HepG2 (cell line): Measurements from ENCODE around the gene YBX2. TPM values are rescaled to one million over a fixed set of nuclear protein-coding genes. Genes with fewer than 3 reads are reported as not detected.

Source experiments
- ATAC-seq: fragments of 200-7000 bp; cut with Tn5 transposase; 3 replicates; pipeline ENCODE4 v1.9.1; 2020; ENCODE audit warnings: mild to moderate bottlenecking, moderate library complexity
- BruUV-seq: library from RNA; stranded (reverse); fragments of 400-500 nt; replicated peaks from 2 replicates; lab custom pipeline; 2021; lab: Mats Ljungman, UMichigan
- CTCF ChIA-PET: fragments of 300-600 bp; formaldehyde crosslinking; extraction: SDS; loops from one replicate; lab custom pipeline; 2021; ENCODE audit warnings: low total read pairs, inconsistent platforms, low intra/inter-chr PET ratio; lab: Yijun Ruan, JAX
- POLR2A ChIA-PET: fragments of 350-600 bp; sonication (Branson Sonifier 250); formaldehyde crosslinking; loops from one replicate; lab custom pipeline; 2020; ENCODE audit warnings: antibody characterized with exemption, inconsistent platforms; lab: Yijun Ruan, JAX
- DNase-seq: peaks from one replicate; pipeline ENCODE4 v3.0.0-alpha.2; 2015; ENCODE audit warnings: low spot score
- FAIRE-seq: peaks from 3 replicates; lab custom pipeline; 2011; peaks lifted over from hg19 to GRCh38; lab: Jason Lieb, UNC
- H2AFZ ChIP-seq: one replicate; pipeline ENCODE4 v1.6.1; 2011; ENCODE audit warnings: low read length, inconsistent platforms
- H3K27ac ChIP-seq: fragments of 300-600 bp; 3 replicates; pipeline ENCODE4 v1.8.0; 2011; ENCODE audit warnings: mixed run types, mild to moderate bottlenecking, mixed read lengths, low read length, inconsistent platforms; ENCODE audit not compliant: insufficient read depth; ENCODE audit errors: extremely low read length
- H3K27me3 ChIP-seq, 2 experiments: fragments of 200-600 bp in 1 of 2; 2 replicates in 1 of 2; 3 replicates in 1 of 2; pipeline versions ENCODE4 v1.6.0 to v1.8.0; 2011; ENCODE audit warnings: low read length in 2 of 2, mild to moderate bottlenecking in 2 of 2, moderate library complexity in 2 of 2, inconsistent platforms in 1 of 2; ENCODE audit not compliant: insufficient read depth in 2 of 2, control insufficient read depth in 1 of 2
- H3K36me3 ChIP-seq, 2 experiments: fragments of 200-600 bp in 1 of 2; replicated peaks in 1 of 2; 2 replicates in 1 of 2; 3 replicates in 1 of 2; pipeline versions ENCODE4 v1.5.1 to v1.8.0; 2011; ENCODE audit warnings: low read length in 2 of 2, inconsistent platforms in 1 of 2; ENCODE audit not compliant: insufficient read depth in 2 of 2, control insufficient read depth in 1 of 2
- H3K4me1 ChIP-seq: 2 replicates; pipeline ENCODE4 v1.5.1; 2012; ENCODE audit warnings: low read length, inconsistent platforms; ENCODE audit not compliant: insufficient read depth
- H3K4me2 ChIP-seq: 2 replicates; pipeline ENCODE4 v1.6.0; 2011; ENCODE audit warnings: low read depth, low read length, inconsistent platforms
- H3K4me3 ChIP-seq, 3 experiments: fragments of 200-600 bp in 1 of 3; sonication (generic), shearing (Covaris generic) in 1 of 3; replicated peaks in 1 of 3; 2 replicates each; pipeline ENCODE4 v1.5.1; 2011 to 2016; ENCODE audit warnings: low read length in 3 of 3, inconsistent platforms in 2 of 3, low read depth in 2 of 3, mild to moderate bottlenecking in 2 of 3, control low read depth in 1 of 3, mixed read lengths in 1 of 3; ENCODE audit not compliant: insufficient read depth in 1 of 3
- H3K79me2 ChIP-seq: one replicate; pipeline ENCODE4 v1.6.1; 2011; ENCODE audit warnings: low read length, inconsistent platforms; ENCODE audit not compliant: insufficient read depth
- H3K9ac ChIP-seq: 2 replicates; pipeline ENCODE4 v1.6.0; 2011; ENCODE audit warnings: mild to moderate bottlenecking, low read depth, low read length, inconsistent platforms; ENCODE audit not compliant: insufficient read depth
- H3K9me3 ChIP-seq: 2 replicates; pipeline ENCODE4 v1.5.1; 2012; ENCODE audit warnings: mild to moderate bottlenecking, low read length
- H4K20me1 ChIP-seq: 2 replicates; pipeline ENCODE4 v1.6.0; 2011; ENCODE audit warnings: inconsistent platforms, mild to moderate bottlenecking, low read length, moderate library complexity; ENCODE audit not compliant: insufficient read depth
- AGO1 ChIP-seq: fragments of 200-400 bp; formaldehyde crosslinking; IDR thresholded peaks from 2 replicates; pipeline ENCODE4 v1.6.1; 2017; ENCODE audit warnings: mild to moderate bottlenecking, low read depth, low read length, moderate library complexity; ENCODE audit not compliant: poor library complexity, severe bottlenecking
- AGO2 ChIP-seq: fragments of 200-400 bp; formaldehyde crosslinking; optimal IDR thresholded peaks from 2 replicates; pipeline ENCODE3; 2017; ENCODE audit warnings: mild to moderate bottlenecking, low read depth, low read length, moderate library complexity
- BORCS8-MEF2B ChIP-seq: sonication (generic); formaldehyde crosslinking; IDR thresholded peaks from 2 replicates; pipeline ENCODE4 v1.8.0; 2022; ENCODE audit warnings: mild to moderate bottlenecking, missing genetic modification reagents
- POLR2G ChIP-seq: fragments of 200-400 bp; formaldehyde crosslinking; IDR thresholded peaks from 2 replicates; pipeline ENCODE4 v1.6.1; 2018; ENCODE audit warnings: mild to moderate bottlenecking, low read depth, low read length, moderate library complexity
- RBFOX2 ChIP-seq: fragments of 200-400 bp; formaldehyde crosslinking; IDR thresholded peaks from 2 replicates; pipeline ENCODE4 v1.6.1; 2017; ENCODE audit warnings: low read depth, mild to moderate bottlenecking, low read length
- RBM22 ChIP-seq: fragments of 200-400 bp; formaldehyde crosslinking; optimal IDR thresholded peaks from 2 replicates; pipeline ENCODE3; 2017; ENCODE audit warnings: mild to moderate bottlenecking, low read length, moderate library complexity
- RERE ChIP-seq: IDR thresholded peaks from 2 replicates; pipeline ENCODE4 v1.6.1; 2016; ENCODE audit warnings: low read depth, missing genetic modification reagents, missing compliant biosample characterization
- SOX6 ChIP-seq, 2 experiments: fragments of 450-650 bp in 1 of 2; sonication (generic) in 1 of 2; formaldehyde crosslinking in 1 of 2; IDR thresholded peaks; 2 replicates each; pipeline versions ENCODE4 v1.4.0 to v1.6.1; 2017 to 2020; ENCODE audit warnings: antibody characterized with exemption in 1 of 2, mild to moderate bottlenecking in 1 of 2, missing genetic modification reagents in 1 of 2
- ZBTB25 ChIP-seq: IDR thresholded peaks from 2 replicates; pipeline ENCODE4 v1.6.1; 2018; ENCODE audit warnings: missing genetic modification reagents
- ZNF232 ChIP-seq: sonication (generic); formaldehyde crosslinking; IDR thresholded peaks from 2 replicates; pipeline ENCODE4 v1.4.0; 2020; ENCODE audit warnings: missing genetic modification reagents, borderline replicate concordance
- ZNF333 ChIP-seq: sonication (generic); formaldehyde crosslinking; IDR thresholded peaks from 2 replicates; pipeline ENCODE4 v1.4.0; 2020; ENCODE audit warnings: mild to moderate bottlenecking, missing genetic modification reagents, borderline replicate concordance
- ZNF564 ChIP-seq: sonication (generic); formaldehyde crosslinking; IDR thresholded peaks from 2 replicates; pipeline ENCODE4 v1.8.1; 2023; ENCODE audit warnings: mild to moderate bottlenecking, missing genetic modification reagents
- ZNF672 ChIP-seq: sonication (generic); formaldehyde crosslinking; IDR thresholded peaks from 2 replicates; pipeline ENCODE4 v1.8.1; 2022; ENCODE audit warnings: missing genetic modification reagents
- WGBS: methylation state at CpG from one replicate; pipeline ENCODE4 v1.1.6; 2017; ENCODE audit warnings: low lambda C conversion rate; 5-methylcytosine and 5-hydroxymethylcytosine counted together
- in situ Hi-C: cut with HindIII; loops from 2 replicates; pipeline ENCODE4 v1.10.0; 2017; ENCODE audit warnings: low pct_unique_long_range_greater_than_20kb; ENCODE audit not compliant: extremely low pct_ligation_motif_present
- intact Hi-C: fragments of 100-400 bp; cut with micrococcal nuclease; formaldehyde crosslinking; loops from one replicate; pipeline ENCODE4 v1.10.0; 2022; ENCODE audit not compliant: unreplicated experiment
- polyA plus RNA-seq, 8 experiments: library from polyadenylated mRNA; depleted of rRNA in 3 of 8; stranded (reverse) in 7 of 8; unstranded in 1 of 8; fragments of >200 nt; fragmentation: Illumina TruSeq in 4 of 8; extraction: Trizol in 4 of 8; gene quantifications; 2 replicates each; pipeline versions ENCODE4 v1.2.1 to v1.2.3, GENCODE V29; 2011 to 2016; ENCODE audit warnings: low read depth in 4 of 8, missing spikeins in 1 of 8, mixed read lengths in 1 of 8; ENCODE audit not compliant: insufficient read depth in 1 of 8
- total RNA-seq, 5 experiments: library from RNA; depleted of rRNA; stranded (reverse); fragments of >200 nt; fragmentation: Illumina TruSeq; extraction: Trizol; gene quantifications; 2 replicates each; pipeline ENCODE4 v1.2.3, GENCODE V29; 2016; ENCODE audit warnings: low read depth in 1 of 5

Gene YBX2
- total and polyA plus RNA-seq, 2 of the 13 experiments (the other 11 are each of a cell fraction or from before 2014, with no cell fraction given), result 0.12 to 0.22 TPM

GRCh38 chr17:7261379-7262191 lies 32.9 kb downstream of the YBX2 start (continued):
- TF ChIP-seq RERE (CRISPR knock-in tag), result no peak
- TF ChIP-seq ZNF333, result no peak
- no peak for TF ChIP-seq BORCS8-MEF2B
- no peak for TF ChIP-seq ZNF232
- no peak for TF ChIP-seq RBM22

DNA sequence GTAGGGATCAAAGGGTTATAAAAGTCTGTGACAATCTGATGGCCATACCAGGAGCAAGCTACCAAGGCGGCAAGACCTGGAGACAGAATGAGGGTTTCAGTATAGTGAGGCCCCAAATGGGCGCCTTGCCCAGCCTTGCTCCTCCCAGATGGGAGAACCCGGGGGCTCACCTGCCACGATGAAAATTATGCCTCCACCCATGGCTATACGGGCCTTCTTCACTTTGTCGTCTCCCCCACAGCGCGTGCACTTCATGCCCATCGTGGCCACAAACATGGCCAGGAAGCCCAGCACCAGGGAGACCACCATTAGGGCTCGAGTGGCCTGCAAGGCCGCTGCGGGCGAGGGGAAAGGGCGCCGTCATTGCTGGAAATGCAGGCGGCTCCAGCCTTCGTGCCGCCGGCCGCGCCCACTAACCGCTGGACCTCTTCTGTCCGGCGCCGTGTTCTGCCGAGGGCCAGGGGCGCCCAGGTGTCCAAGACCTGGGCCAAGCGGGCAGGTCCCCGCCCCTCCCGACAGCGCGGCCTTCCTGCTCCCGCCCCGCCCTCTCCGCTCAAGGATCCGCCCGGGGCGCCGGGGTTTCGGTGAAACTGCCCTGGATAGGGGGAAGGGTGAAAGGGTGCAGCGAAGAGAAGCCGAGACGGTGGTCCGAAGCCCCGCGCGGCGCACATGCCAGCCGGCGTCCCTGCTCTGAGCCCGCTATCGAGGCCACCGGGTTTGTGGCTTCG lies 33.6 kb downstream of the YBX2 start:
- Histone ChIP-seq H3K9me3 (no peaks in the 10 kb centered on the region), H3K36me3 (0 out of 5 replicates have a peak, but pooled peaks cover 0 to 3% of the 10 kb centered on the region in 2 experiments), H3K4me2 (no peak overlapping the region), H3K4me1 (peaks cover 62% of the 10 kb centered on the region), H3K9ac (no peak overlapping the region), H3K27me3 (no peaks in the 10 kb centered on the region), H4K20me1 (no peaks in the 10 kb centered on the region), H3K4me3 (no peak overlapping the region), H3K79me2 (no peaks in the 10 kb centered on the region), H3K27ac (no peak overlapping the region), H2AFZ (no peak overlapping the region)
- in situ Hi-C loops (no loop called here), intact Hi-C loops (no loop called here)
- FAIRE-seq (no peak), ATAC-seq (no peak), DNase-seq (no peak)
- TF ChIP-seq AGO1 (peak; percentile 1), AGO2 (peak; percentile 87), RBFOX2 (peak; percentile 48), RBM22 (peak; percentile 47), POLR2G (peak; percentile 60; the same call in 1 of the 2 replicates), SOX6 (IDR thresholded peaks at IDR 0.05) (no peak), SOX6 (CRISPR knock-in tag; IDR thresholded peaks at IDR 0.05) (0 out of 2 replicates have a peak, but pooled peaks have one; percentile 12), ZNF564 (CRISPR knock-in tag) (no peak), ZBTB25 (CRISPR knock-in tag) (no peak), ZNF672 (CRISPR knock-in tag) (no peak)
- BruUV-seq, result no TSS peak
- POLR2A ChIA-PET, result interaction anchor here (1.2 kb wide), 1 partner anchor 10 kb away, joined by 4 read pairs; no protein-coding TSS in a partner anchor
- 95% methylated on average over 39 of the region's 54 CpGs for WGBS
- CTCF ChIA-PET, result no interaction called here
